Measurements from ENCODE around the gene STX7. TPM values are rescaled to one million over a fixed set of nuclear protein-coding genes. Genes with fewer than 3 reads are reported as not detected.

STX7 gene
- total RNA-seq, 2 experiments from 2014 or later, result 66.5 to 178 TPM

DNA sequence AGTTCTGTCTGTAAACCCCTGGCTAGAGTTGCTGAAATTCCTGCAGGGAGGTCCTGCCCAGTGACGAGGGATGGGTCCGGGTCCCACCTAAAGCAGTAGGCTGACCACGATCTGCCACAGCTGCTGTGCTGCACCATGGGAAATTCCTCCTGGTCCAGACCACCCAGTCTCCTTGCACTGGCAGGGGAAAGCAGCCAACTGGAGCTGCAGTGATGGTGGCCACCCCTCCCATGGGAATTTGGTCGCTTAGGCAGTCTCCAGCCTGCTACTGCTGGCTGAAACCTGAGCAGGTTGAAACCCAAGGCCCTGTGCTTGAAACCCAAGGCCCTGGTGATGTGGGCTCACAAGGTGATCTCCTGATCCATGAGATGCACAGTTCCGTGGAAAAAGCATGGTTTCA is 87.7 kb downstream of the STX7 start:
- POLR2A ChIA-PET, result no interaction called here
- Histone ChIP-seq H3K4me3 (ENCODE audit: low read depth, low read length, poor library complexity, severe bottlenecking) (no peak overlapping the region), H2AFZ (ENCODE audit: low read length) (no peak overlapping the region), H3K9me3 (ENCODE audit: low read length) (peaks cover 6% of the 10 kb centered on the region), H3K36me3 (ENCODE audit: insufficient read depth, low read length) (no peaks in the 10 kb centered on the region), H3K27ac (ENCODE audit: low read depth, low read length, poor library complexity, severe bottlenecking) (no peak overlapping the region), H4K20me1 (ENCODE audit: insufficient read depth, low read length) (no peaks in the 10 kb centered on the region), H3K79me2 (ENCODE audit: insufficient read depth, low read depth, low read length) (no peaks in the 10 kb centered on the region), H3K4me1 (ENCODE audit: insufficient read depth, low read length, poor library complexity, severe bottlenecking) (no peaks in the 10 kb centered on the region), H3K9me2 (ENCODE audit: insufficient read depth, low read length) (no peaks in the 10 kb centered on the region), H3K4me2 (ENCODE audit: low read length) (no peak overlapping the region)
- DNase-seq (ENCODE audit: low spot score), result no peak
- TF ChIP-seq, protein P1, sequence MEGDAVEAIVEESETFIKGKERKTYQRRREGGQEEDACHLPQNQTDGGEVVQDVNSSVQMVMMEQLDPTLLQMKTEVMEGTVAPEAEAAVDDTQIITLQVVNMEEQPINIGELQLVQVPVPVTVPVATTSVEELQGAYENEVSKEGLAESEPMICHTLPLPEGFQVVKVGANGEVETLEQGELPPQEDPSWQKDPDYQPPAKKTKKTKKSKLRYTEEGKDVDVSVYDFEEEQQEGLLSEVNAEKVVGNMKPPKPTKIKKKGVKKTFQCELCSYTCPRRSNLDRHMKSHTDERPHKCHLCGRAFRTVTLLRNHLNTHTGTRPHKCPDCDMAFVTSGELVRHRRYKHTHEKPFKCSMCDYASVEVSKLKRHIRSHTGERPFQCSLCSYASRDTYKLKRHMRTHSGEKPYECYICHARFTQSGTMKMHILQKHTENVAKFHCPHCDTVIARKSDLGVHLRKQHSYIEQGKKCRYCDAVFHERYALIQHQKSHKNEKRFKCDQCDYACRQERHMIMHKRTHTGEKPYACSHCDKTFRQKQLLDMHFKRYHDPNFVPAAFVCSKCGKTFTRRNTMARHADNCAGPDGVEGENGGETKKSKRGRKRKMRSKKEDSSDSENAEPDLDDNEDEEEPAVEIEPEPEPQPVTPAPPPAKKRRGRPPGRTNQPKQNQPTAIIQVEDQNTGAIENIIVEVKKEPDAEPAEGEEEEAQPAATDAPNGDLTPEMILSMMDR (conservative IDR thresholded peaks at IDR 0.05; ENCODE audit: low read length), result no peak
- TF ChIP-seq EZH2phosphoT487 (IDR thresholded peaks at IDR 0.05; ENCODE audit: borderline replicate concordance, low read depth, low read length), result no peak
- CTCF ChIA-PET (ENCODE audit: unreplicated experiment), result no interaction called here
- BruUV-seq (replicated peaks), result no TSS peak
- intact Hi-C loops (cut with micrococcal nuclease; ENCODE audit: unreplicated experiment), result no loop called here

DNA sequence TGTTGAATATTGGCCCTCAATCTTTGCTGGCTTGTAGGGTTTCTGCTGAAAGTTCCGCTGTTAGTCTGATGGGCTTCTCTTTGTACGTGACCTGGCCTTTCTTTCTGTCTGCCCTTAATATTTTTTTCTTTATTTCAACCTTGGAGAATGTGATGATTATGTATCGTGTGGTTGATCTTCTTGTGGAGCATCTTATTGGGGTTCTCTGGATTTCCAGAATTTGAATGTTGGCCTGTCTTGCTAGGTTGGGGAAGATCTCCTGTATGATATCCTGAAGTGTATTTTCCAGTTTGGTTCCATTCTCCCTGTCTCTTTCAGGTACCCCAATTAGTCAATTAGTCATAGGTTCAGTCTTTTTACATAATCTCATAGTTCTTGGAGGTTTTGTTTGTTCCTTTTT is 89.1 kb downstream of the STX7 start:
- intact Hi-C loops (cut with micrococcal nuclease; ENCODE audit: unreplicated experiment), result no loop called here
- H3K4me3 ChIP-seq (ENCODE audit: low read depth, low read length, poor library complexity, severe bottlenecking), result no peak overlapping the region
- no peak for DNase-seq (ENCODE audit: low spot score)
- H2AFZ ChIP-seq (ENCODE audit: low read length), result no peak overlapping the region
- ChIA-PET POLR2A (no interaction called here), CTCF (ENCODE audit: unreplicated experiment) (no interaction called here)
- H3K36me3 ChIP-seq (ENCODE audit: insufficient read depth, low read length), result no peaks in the 10 kb centered on the region
- no peaks in the 10 kb centered on the region for H4K20me1 ChIP-seq (ENCODE audit: insufficient read depth, low read length)
- H3K9me3 ChIP-seq (ENCODE audit: low read length), result peaks cover 6% of the 10 kb centered on the region
- H3K9me2 ChIP-seq (ENCODE audit: insufficient read depth, low read length), result no peaks in the 10 kb centered on the region
- TF ChIP-seq, protein P1 (conservative IDR thresholded peaks at IDR 0.05; ENCODE audit: low read length), result no peak
- TF ChIP-seq EZH2phosphoT487 (IDR thresholded peaks at IDR 0.05; ENCODE audit: borderline replicate concordance, low read depth, low read length), result no peak
- H3K4me1 ChIP-seq (ENCODE audit: insufficient read depth, low read length, poor library complexity, severe bottlenecking), result no peaks in the 10 kb centered on the region
- H3K4me2 ChIP-seq (ENCODE audit: low read length), result no peak overlapping the region
- H3K27ac ChIP-seq (ENCODE audit: low read depth, low read length, poor library complexity, severe bottlenecking), result no peak overlapping the region
- H3K79me2 ChIP-seq (ENCODE audit: insufficient read depth, low read depth, low read length), result no peaks in the 10 kb centered on the region
- BruUV-seq (replicated peaks), result no TSS peak

DNA sequence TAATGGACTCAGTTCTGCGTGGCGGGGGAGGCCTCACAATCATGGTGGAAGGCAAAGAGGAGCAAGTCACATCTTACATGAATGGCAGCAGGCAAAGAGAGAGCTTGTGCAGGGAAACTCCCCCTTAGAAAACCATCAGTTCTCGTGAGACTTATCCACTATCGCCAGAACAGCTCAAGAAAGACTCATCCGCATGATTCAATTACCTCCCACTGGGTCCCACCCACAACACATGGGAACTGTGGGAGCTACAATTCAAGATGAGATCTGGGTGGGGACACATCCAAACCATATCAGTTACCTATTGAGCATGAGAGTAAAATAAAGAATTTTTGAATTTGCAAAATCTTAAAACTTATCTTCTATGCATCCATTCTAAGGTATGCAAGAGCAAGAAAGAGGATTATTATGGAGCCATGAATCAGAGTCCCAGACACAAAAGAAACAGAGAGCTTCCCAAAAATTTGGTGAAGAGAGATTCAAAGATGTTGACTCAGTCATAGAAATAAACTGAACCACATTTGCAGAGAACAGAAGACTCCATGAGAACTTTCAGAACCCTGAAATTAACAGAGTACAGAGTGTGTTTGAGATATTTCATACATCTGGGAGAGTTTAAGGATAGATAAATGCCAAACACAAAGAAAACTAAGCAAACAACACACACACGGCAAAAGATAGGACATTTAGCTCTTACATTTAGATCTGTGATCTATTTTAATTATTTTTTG is 94.5 kb downstream of the STX7 start:
- CTCF ChIA-PET (ENCODE audit: unreplicated experiment), result interaction anchor here (0.5 kb wide), 1 partner anchor 284 kb away, joined by 3 read pairs; no protein-coding TSS in a partner anchor
- intact Hi-C loops (cut with micrococcal nuclease; ENCODE audit: unreplicated experiment), result no loop called here
- no TSS peak for BruUV-seq (replicated peaks)

More for the DNA sequence above, 94.5 kb downstream of the STX7 start:
- Histone ChIP-seq H3K9me3 (ENCODE audit: low read length) (peaks cover 19% of the 10 kb centered on the region), H3K4me3 (ENCODE audit: low read depth, low read length, poor library complexity, severe bottlenecking) (no peak overlapping the region), H3K79me2 (ENCODE audit: insufficient read depth, low read depth, low read length) (no peaks in the 10 kb centered on the region), H3K4me2 (ENCODE audit: low read length) (no peak overlapping the region), H3K4me1 (ENCODE audit: insufficient read depth, low read length, poor library complexity, severe bottlenecking) (no peaks in the 10 kb centered on the region), H2AFZ (ENCODE audit: low read length) (no peak overlapping the region), H3K27ac (ENCODE audit: low read depth, low read length, poor library complexity, severe bottlenecking) (no peak overlapping the region), H4K20me1 (ENCODE audit: insufficient read depth, low read length) (no peaks in the 10 kb centered on the region), H3K36me3 (ENCODE audit: insufficient read depth, low read length) (no peaks in the 10 kb centered on the region; the same call in 1 of the 2 replicates), H3K9me2 (ENCODE audit: insufficient read depth, low read length) (no peaks in the 10 kb centered on the region)
- no peak for DNase-seq (ENCODE audit: low spot score)
- TF ChIP-seq, protein P1 (conservative IDR thresholded peaks at IDR 0.05; ENCODE audit: low read length), result no peak
- TF ChIP-seq EZH2phosphoT487 (IDR thresholded peaks at IDR 0.05; ENCODE audit: borderline replicate concordance, low read depth, low read length), result no peak
- POLR2A ChIA-PET, result interaction anchor here (0.7 kb wide), 1 partner anchor 72 kb away, joined by 3 read pairs; no protein-coding TSS in a partner anchor

Data from OCI-LY7 (cell line).